ENCODE measurements around the gene NPTX1.

Gene NPTX1

DNA sequence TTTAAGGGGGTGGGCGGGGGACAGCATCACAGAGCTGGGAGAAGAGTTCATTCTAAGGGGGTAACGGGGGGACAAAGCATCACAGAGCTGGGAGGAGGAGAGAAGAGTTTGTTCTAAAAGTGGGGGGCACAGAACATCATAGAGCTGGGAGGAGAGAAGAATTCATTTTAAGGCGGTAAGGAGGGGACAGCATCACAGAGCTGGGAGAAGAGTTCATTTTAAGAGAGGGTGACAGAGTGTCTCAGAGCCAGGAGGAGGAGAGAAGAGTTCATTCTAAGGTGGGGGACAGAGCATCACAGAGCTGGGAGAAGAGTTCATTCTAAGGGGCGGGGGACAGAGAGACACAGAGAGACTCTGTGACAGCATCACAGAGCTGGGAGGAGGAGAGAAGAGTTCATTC lies 33.6 kb downstream of the NPTX1 start:
- Histone ChIP-seq H3K36me3 (ENCODE audit: insufficient read depth, low read length) (no peaks in the 10 kb centered on the region), H3K4me1 (ENCODE audit: insufficient read depth, low read length) (peaks cover 7% of the 10 kb centered on the region; the same call in 1 of the 2 replicates), H3K9me3 (ENCODE audit: control insufficient read depth, insufficient read depth, low read length) (no peaks in the 10 kb centered on the region), H3K9ac (ENCODE audit: low read depth, low read length) (no peak overlapping the region)

DNA sequence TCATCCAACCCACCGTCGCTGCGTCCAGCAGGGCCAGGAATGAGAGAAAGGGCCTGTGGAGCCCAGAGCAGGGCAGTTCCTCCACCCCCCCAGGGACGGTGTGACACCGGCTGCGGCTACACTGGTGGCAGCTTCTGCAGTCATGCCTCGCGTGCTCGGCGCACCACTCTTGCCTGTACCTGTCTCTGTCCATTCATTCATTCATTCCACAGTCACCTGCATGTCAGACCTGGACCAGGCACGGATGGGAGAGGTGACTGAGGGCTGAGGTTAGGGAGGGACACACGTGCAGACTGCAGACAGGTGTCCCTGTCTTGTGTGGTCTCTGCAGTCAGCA lies 34.1 kb downstream of the NPTX1 start:
- H3K4me1 ChIP-seq (ENCODE audit: insufficient read depth, low read length), result peaks cover 7% of the 10 kb centered on the region; the same call in 1 of the 2 replicates
- H3K36me3 ChIP-seq (ENCODE audit: insufficient read depth, low read length), result no peaks in the 10 kb centered on the region
- no peaks in the 10 kb centered on the region for H3K9me3 ChIP-seq (ENCODE audit: control insufficient read depth, insufficient read depth, low read length)
- H3K9ac ChIP-seq (ENCODE audit: low read depth, low read length), result no peak overlapping the region

DNA sequence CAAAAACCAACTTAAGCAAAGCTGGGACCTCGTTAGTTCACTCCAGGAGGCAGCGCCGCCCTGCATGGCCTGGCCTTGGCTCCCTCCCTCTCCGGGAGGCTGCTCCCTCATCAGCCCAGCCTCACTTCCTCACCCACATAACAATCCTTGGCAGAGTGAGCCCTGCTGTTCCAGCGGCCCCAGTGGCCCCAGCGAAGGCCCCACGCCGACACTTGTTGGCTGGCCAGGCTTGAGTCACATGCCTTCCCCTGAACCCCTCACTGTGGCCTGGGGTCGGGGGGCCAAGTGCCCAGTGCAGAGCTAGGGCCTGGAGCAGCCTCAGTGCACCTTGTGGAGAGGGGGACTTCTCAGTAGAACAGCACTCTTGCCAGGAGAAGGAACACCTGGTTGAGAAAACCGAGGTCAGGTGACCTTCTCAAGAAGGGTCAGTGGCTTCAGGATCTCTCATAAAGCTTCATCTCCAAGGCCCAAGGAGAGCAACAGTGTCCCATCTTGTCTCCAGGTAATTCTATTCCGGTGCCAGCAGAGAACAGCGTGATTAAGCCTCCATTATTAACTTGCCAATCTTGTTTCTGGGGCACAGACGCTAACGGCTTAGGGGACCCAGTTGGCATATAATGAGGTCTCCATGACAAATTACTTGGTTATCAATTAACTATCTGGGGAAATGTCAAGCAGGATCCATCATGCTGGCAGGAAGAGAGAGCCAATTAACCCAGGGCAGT lies 34.6 kb downstream of the NPTX1 start:
- no peaks in the 10 kb centered on the region for H3K9me3 ChIP-seq (ENCODE audit: control insufficient read depth, insufficient read depth, low read length)
- H3K4me1 ChIP-seq (ENCODE audit: insufficient read depth, low read length), result peaks cover 7% of the 10 kb centered on the region; the same call in 1 of the 2 replicates
- H3K9ac ChIP-seq (ENCODE audit: low read depth, low read length), result no peak overlapping the region
- H3K36me3 ChIP-seq (ENCODE audit: insufficient read depth, low read length), result no peaks in the 10 kb centered on the region

DNA sequence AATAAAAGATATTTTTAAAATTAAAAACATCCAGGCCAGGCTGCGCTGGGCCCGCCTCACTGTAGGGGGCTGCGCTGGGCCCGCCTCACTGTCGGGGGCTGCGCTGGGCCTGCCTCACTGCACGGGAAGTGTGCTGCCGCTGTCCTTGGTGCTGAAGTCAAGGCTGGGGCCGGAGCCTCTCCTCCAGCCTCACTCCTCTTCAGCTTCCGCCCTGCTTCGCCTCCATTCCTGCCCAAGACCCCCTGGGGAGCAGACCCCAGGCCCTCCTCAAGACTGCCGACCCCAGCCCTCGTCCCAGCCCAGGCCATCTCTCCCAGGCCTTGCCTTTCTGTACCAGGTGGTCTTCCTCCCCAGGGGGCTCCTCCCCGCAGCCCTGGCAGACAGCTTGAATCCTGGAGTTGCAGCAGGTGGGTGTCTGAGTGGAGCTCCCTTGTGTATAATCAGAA lies 35.3 kb downstream of the NPTX1 start:
- H3K4me1 ChIP-seq (ENCODE audit: insufficient read depth, low read length), result peaks cover 7% of the 10 kb centered on the region; the same call in 1 of the 2 replicates
- H3K9me3 ChIP-seq (ENCODE audit: control insufficient read depth, insufficient read depth, low read length), result no peaks in the 10 kb centered on the region
- no peaks in the 10 kb centered on the region for H3K36me3 ChIP-seq (ENCODE audit: insufficient read depth, low read length)

DNA sequence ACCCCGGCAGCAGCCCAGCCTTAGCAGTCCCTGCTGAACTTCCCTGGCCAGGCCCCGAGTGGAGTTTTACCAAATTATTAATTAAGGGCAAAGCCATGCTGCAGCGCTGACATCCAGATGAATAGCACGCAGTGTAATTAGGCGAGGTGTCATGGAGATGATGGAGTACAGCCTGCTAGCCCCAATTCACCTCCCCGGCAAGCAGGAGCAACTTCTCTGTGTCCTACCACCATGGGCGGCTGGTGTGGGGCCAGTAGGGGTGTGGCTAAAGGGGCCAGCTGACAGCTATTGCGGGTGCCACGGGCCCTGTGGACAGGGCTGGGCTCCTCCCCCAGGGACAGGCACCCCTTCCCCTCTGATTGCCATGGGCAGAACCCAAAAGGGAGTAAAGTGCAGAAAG lies 36.9 kb downstream of the NPTX1 start:
- peaks cover 3% of the 10 kb centered on the region; the same call in 1 of the 2 replicates for H3K4me1 ChIP-seq (ENCODE audit: insufficient read depth, low read length)
- H3K36me3 ChIP-seq (ENCODE audit: insufficient read depth, low read length), result no peaks in the 10 kb centered on the region
- H3K9ac ChIP-seq (ENCODE audit: low read depth, low read length), result no peak overlapping the region
- H3K9me3 ChIP-seq (ENCODE audit: control insufficient read depth, insufficient read depth, low read length), result no peaks in the 10 kb centered on the region

More for the DNA sequence above, 35.3 kb downstream of the NPTX1 start:
- H3K9ac ChIP-seq (ENCODE audit: low read depth, low read length), result no peak overlapping the region

DNA sequence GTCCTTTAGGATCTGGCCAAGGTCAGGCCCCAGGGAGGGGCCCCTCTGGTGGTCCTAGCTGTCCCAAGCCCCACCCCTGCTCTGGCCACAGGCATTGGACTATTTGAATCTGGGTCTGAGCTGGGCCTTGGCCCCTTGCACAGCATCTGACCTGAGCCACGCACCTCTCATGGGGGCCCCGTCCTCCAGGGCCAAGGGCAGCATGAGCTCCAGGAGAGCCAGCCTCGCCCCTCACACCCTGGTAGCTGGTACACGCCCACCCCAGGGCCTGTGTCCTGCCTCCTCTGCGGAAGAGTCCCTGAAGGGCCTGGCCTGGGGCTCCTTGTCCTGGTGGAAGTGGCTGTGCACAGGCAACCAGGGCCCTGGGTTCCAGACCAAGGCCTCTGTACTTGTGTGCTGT lies 37.6 kb downstream of the NPTX1 start:
- H3K9ac ChIP-seq (ENCODE audit: low read depth, low read length), result no peak overlapping the region
- peaks cover 3% of the 10 kb centered on the region; the same call in 1 of the 2 replicates for H3K4me1 ChIP-seq (ENCODE audit: insufficient read depth, low read length)
- H3K9me3 ChIP-seq (ENCODE audit: control insufficient read depth, insufficient read depth, low read length), result no peaks in the 10 kb centered on the region
- no peaks in the 10 kb centered on the region for H3K36me3 ChIP-seq (ENCODE audit: insufficient read depth, low read length)

DNA sequence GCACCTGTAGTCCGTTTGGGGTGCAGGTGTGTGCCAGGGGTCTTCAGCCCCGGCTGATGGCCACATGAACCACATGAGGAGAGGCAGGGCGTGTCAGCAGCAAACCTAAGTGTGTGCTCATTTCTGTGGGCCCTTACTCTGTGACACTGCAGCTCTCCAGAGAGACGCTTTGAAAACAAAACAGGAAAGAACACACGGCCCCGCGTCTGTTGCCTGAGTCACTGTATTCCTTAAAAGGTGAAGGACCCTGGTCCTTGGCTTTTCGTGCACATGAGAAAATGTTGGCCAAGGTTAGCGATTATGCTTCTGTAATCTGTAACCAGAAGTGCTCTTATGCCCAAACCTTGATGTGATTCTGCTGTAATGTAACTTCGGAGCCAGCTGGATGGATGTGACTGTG lies 38.9 kb downstream of the NPTX1 start:
- peaks cover 3% of the 10 kb centered on the region; the same call in 1 of the 2 replicates for H3K4me1 ChIP-seq (ENCODE audit: insufficient read depth, low read length)
- H3K9ac ChIP-seq (ENCODE audit: low read depth, low read length), result no peak overlapping the region
- no peaks in the 10 kb centered on the region for H3K36me3 ChIP-seq (ENCODE audit: insufficient read depth, low read length)
- no peaks in the 10 kb centered on the region for H3K9me3 ChIP-seq (ENCODE audit: control insufficient read depth, insufficient read depth, low read length)

DNA sequence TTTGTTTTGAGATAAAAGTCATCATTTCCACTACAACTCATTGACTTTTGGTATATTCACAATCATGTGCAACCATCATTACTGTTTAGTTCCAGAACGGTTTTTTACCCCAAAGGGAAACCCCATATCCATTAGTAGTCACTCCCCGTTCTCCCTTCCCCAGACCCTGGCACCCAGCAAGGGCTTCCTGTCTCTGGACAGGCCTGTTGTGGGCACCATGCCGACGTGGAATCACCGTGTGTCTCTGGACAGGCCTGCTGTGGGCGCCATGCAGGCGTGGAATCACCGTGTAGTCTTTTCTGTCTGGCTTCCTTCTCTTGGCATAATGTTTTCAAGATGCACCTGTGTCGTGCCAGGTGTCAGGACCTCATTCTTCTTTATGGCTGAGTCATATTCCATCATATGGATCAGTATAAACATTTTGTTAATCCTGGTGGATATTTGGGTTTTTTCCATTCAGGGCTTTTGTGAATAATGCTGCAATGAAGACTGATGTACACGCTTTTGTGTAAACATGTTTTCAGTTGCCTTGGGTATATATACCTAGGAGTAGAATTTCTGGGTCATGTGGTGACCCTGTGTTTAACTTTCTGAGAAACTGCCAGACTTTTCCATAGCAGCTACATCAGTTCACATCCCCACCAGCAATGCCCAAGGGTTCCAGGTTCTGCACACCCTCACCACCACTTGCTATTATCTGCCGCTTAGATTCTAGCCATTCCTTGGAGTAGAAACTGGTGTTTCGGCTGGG lies 42.3 kb downstream of the NPTX1 start:
- H3K4me1 ChIP-seq (ENCODE audit: insufficient read depth, low read length), result no peaks in the 10 kb centered on the region
- no peaks in the 10 kb centered on the region for H3K36me3 ChIP-seq (ENCODE audit: insufficient read depth, low read length)
- H3K9me3 ChIP-seq (ENCODE audit: control insufficient read depth, insufficient read depth, low read length), result no peaks in the 10 kb centered on the region

DNA sequence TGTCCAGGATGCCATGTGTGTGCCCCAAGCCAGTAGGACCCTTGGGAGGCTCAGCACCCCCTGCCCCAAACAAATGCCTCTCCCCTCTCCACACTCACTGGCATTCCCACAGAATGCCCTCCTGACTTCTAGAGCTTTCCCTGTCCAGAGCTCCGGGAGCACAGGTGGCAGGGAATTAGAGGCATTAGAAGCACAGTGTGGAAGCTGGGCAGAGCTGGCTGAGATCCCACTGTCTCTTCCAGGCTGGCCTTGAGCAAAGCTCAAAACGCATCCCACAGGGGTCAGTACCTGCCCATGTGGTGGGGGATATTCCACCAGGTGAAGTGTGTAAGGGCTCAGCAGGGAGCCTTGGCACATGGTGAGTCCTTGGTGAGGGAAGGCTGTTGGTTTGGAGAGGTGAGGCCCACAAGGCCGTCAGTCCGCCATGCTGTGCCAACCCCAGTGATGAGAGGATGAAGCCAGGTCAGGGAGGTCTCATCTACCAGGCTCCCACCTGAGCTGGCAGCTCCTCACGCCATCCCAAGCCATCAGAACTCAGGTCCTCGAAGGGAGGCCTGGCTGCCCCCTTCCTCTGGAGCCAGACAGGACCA lies 43.4 kb downstream of the NPTX1 start:
- Histone ChIP-seq H3K4me1 (ENCODE audit: insufficient read depth, low read length) (no peaks in the 10 kb centered on the region), H3K9ac (ENCODE audit: low read depth, low read length) (no peak overlapping the region), H3K36me3 (ENCODE audit: insufficient read depth, low read length) (no peaks in the 10 kb centered on the region), H3K9me3 (ENCODE audit: control insufficient read depth, insufficient read depth, low read length) (no peaks in the 10 kb centered on the region)

More for the DNA sequence above, 42.3 kb downstream of the NPTX1 start:
- no peak overlapping the region for H3K9ac ChIP-seq (ENCODE audit: low read depth, low read length)

DNA sequence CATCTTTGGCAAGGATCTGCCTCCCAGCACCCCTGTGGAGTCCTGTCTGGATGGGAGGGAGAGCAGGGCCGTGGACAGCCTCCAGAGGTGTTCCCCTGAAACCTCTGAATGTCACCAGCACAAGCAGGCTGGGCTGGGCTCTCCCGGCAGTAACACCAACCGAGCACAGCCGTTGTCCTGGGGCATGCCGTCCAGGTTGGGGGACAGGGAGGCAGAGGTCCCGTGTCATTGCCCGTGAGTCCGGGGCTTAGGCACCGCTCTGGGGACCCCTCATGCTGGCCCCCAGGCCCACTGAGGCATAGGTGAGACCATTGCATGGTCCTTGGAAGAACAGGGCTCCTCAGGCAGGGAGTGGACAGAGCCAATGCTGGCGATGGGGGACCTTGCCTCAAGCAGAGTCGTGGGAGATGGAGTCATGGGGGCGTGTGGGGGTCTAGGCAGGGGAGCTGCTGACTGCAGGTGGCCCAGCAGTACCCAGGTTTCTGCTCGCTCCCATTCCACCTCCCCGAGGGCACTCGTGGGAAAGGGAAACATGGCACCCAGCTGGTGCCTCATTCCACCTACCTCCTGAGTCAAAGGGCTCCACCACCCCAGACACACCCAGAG lies 44.0 kb downstream of the NPTX1 start:
- no peaks in the 10 kb centered on the region for H3K9me3 ChIP-seq (ENCODE audit: control insufficient read depth, insufficient read depth, low read length)
- H3K36me3 ChIP-seq (ENCODE audit: insufficient read depth, low read length), result no peaks in the 10 kb centered on the region
- H3K9ac ChIP-seq (ENCODE audit: low read depth, low read length), result no peak overlapping the region

DNA sequence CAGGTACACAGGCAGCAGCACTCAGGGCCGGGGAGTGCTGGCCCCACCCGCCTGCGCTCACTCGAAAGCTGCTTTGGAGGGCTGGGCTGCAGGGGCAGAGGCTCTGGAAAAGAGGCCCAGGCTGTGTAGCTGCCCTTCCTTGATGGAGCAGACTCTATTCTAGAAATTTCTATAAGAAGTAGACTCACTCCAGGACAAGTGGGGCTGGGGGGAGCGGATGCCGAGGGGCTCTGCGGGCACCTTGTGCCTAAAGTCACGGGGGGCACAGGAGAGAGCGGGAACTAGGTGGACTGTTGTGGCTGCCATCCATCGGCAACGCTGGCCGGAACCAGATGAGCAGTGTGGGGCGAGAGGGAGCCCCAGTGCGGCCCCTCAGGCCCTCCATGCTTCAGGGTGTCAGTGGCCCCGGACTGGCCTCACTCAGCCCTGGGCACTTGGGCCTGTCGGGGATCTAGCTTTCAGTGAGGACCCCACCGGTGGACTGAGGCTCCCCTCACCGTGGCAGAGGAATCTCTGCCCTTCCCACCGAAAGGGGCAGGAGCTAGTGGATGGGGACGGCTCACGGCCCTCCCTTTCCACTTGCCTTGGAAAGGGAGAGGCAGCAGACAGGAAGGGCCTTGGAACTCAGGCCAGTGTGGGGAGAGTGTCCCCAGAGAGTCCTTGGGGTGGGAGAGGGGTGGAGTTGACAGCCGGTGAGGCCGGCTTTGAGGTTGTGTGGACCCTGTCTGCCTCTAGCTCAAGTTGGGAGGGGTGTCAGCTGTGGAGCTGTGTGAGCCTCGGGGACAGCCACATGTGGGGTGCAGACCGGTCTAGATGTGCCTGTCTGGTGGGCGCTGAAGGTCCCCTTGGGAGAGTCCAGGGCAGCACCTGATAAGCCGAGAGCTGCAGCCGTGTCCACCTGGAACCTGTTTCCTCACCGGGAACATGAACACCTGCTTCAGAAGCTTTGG lies 44.9 kb downstream of the NPTX1 start:
- H3K9me3 ChIP-seq (ENCODE audit: control insufficient read depth, insufficient read depth, low read length), result no peaks in the 10 kb centered on the region

More for the DNA sequence above, 44.0 kb downstream of the NPTX1 start:
- H3K4me1 ChIP-seq (ENCODE audit: insufficient read depth, low read length), result no peaks in the 10 kb centered on the region

DNA sequence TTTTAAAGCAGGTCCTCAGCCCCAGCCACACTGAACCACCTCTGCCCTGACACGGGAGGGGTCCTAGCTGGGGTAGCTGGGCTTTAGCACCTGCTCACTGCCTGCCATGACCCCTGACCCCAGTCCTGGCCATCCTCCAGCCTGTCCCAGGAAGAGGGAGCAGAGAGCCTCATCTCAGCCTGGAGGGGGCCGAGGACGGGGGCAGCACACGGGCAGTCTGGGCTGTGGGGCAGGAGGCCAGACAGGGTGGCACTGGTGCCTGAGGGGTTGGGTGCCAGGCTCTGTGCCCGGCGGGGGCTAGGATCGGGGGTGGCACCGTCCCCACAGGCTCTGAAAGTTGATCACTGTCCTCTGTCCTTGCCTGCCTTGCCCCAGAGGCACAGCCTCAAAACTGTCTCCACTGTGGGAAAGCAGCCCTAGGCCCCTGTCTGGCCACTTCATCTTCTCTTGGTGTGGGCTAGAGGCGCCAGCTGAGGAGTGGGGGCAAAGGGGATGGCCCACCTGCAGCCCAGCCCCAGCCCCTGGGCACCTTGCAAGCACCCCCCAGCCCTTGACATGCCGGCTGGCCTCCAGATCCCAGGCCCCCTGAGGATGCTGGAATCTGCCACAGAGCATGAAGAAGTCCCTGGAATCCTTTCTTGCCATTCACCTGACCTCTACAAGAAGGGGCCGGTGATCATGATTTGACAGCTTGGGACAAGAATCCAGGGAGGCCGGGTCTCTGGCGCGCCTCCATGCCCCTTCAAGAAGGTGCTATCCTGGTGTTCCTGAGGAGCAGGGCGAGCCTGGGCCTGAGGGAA lies 45.8 kb downstream of the NPTX1 start:
- no peaks in the 10 kb centered on the region for H3K36me3 ChIP-seq (ENCODE audit: insufficient read depth, low read length)

More for the DNA sequence above, 44.9 kb downstream of the NPTX1 start:
- Histone ChIP-seq H3K4me1 (ENCODE audit: insufficient read depth, low read length) (no peaks in the 10 kb centered on the region; the same call in 1 of the 2 replicates), H3K36me3 (ENCODE audit: insufficient read depth, low read length) (no peaks in the 10 kb centered on the region), H3K9ac (ENCODE audit: low read depth, low read length) (no peak overlapping the region)

More for the DNA sequence above, 45.8 kb downstream of the NPTX1 start:
- Histone ChIP-seq H3K4me1 (ENCODE audit: insufficient read depth, low read length) (no peaks in the 10 kb centered on the region; the same call in 1 of the 2 replicates), H3K9me3 (ENCODE audit: control insufficient read depth, insufficient read depth, low read length) (no peaks in the 10 kb centered on the region), H3K9ac (ENCODE audit: low read depth, low read length) (no peak overlapping the region)
